Astrocyte of the hippocampus (primary cell): ENCODE results near the gene SEMA3C.

Experiments
- DNase-seq: peaks from one replicate; pipeline ENCODE4 v3.0.0; 2011; ENCODE audit warnings: low read depth, low spot score

Gene SEMA3C

DNA sequence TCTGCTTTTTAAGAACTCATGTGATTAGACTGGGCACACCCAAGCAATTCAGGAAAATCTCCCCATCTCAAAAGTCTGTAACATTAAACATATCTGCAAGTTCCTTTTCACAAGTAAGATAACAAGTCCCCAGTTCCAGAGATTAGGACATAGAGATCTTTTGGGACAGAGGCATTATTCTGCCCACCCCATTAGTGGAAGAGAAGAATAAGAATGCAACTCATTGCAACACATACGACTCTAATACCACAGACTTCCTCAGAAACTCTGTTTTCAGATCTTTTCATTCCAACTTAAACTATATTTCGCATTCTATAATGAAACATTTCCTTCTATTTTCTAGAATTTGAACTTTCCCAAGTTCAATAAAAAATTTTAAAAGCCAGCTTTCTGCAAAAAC lies 137.7 kb downstream of the SEMA3C start:
- DNase-seq = no peak

DNA sequence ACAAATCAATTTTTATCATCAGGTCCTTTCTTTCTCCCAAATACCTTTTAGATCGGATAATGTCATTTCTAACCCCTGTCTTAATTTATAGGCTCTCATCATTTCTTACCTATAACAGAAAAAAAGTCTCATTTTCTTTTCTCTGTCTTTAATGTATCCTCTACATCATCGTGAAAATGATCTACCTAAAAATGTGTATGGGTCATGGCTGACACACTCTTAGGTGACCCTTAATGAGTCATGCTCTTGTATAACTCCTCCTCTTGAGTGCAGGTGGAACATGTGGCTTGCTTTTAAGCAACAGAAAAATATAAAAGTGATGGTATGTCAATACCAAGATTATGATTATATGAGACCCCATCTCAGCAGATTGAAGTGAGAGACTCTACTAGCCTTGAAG lies 139.4 kb downstream of the SEMA3C start:
- no peak for DNase-seq

DNA sequence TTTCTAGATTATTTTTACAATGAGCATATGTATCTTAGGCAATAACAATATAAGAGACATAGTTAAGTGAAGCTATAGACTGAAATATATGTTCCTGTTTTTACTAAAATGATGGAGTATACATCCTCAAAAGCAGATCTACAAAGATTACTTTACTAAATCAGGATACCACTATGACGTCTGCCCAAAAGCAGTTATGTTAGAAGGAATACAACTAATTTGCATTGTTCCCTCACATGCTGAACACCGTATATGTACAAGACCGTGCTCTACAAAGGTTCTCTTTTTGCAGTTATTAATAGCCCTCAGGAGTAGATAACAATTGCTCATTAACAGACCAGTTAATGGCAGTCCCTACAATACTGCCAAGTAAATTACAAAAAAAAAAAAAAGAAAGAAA lies 143.0 kb downstream of the SEMA3C start:
- DNase-seq = no peak

DNA sequence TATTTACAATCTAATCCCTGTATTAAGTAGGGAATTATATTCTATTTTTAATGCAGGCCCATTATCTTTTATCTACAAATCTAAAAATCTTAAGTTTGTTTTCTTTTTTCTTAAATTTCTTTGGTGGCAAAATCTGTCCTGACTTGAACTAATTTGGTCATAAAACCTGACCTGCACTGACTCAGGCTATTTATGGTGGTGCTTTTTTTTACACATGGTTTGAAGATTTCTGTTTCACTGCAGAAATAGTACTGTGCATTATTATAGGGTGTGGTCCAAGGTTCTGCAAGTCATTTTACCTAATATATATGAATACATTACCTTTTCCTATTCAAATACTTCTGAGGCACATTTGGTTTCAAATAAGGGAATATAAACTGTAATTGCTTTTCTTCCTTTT lies 143.4 kb downstream of the SEMA3C start:
- DNase-seq = no peak

DNA sequence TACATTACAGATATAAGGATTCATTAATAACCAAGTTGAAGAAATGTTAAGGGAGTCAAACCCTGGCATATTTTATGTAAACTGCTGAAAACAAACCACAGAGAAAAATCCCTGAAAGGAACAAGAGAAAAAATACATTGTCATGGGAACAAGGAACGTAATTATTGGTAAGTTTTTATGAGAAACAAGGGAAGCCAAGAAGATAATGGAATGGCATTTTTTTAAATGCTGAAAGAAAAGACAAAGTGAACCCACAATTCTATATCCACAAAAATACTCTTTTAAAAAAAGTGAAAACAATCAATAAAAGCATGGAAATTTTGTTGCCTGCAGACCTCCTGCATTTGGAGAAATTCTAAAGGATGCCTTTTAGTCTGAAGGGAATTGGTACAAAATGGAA lies 144.0 kb downstream of the SEMA3C start:
- no peak for DNase-seq

DNA sequence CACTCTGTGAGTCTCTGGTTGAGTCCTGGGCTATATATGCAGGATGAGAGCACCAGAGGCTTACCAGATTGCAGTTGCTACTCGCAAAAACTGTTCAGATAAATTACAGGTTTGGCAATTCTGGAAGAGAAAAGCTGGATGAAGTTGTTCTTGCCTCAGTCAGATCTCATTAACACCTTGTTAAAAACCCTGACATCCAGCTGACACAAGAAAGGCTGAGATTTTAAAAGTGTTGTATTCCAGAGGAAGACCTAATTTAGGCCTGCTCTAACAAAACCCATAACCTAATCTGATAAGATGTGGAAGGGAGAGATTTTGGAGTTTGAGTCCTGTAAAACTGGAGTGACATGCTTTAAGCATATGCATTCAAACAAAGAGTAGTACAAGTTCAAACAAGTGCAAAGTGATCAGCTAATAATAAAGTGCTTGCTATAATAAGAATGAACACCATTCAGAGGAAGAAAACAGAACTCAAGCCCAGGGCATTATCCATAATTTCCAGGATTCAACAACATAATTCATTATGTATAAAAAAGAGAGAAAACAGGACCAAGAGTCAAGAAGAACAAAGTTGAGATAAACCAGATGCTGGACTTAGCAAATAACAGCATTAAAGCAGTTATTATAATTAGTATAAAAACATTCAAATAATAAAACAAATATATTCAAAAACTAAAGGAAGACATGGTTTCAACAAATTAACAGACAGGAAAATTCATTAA lies 144.9 kb downstream of the SEMA3C start:
- DNase-seq = no peak

DNA sequence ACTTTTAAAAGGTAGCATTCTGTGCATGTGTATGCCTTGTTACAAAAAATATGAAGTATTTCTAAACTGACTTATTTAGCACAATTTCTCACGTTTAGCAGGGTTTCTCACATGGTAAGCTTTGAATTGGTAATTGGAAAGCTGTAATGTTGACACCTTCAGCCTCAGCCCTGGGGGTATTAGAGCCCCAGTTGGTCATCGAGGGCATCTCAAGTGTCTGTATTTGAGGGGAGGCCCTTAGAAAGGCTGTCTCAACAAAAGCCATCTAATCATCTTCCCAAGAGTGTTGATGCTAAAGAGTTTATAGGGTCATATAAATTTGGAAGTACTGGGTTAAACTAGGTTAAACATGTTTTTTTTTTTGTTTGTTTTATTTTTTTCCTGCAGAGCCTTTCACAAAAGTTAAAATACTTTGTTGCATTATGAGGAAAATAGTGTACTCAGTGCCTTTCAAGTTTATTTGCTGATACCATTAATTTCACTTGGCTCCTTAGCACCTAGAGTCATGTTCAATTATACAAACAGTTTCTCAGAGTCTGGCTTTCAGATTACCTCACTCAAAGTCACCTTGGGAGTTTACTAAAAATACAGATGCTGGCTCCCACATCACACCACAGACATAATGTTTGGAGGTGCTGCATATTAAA lies 146.4 kb downstream of the SEMA3C start:
- no peak for DNase-seq

DNA sequence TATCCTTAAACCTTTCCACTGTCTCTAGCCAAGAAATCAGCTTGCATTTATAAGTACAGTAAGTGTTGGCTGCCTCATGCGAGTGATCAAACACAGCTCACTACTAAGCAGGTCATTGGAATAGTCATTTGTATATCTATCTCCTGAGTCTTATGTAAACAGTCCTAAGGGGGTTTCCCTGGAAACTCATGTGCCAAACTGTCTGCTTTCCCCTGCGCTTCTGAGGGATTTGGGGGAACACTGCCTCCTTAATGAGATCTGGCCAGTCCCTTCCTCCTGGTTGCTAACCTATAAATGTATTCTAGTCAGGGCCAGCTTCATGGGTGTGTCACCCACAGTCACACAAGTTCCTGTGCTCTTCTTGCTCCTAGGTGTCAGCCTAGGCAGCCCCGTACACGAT lies 147.3 kb downstream of the SEMA3C start:
- peak; percentile 39 for DNase-seq

DNA sequence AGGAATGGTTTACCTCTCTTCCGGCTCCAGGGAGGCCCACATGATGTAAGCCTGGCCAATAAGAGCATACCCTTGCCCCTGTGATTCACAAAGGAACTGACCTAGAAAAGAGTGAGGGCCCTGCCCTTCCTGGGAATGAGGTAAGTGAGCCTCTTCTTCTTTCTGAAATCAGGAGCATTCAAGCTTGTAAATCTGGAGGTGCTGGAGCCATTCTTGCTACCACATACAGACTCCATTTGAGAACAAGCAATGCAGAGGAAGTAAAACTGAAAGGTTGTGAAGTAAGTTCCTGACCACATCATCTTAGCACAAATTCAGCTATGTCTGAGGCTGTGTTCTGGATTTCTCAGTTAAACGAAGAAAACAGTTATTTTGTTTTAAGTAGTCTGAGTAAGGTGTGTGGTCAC lies 148.2 kb downstream of the SEMA3C start:
- DNase-seq = peak; percentile 35

DNA sequence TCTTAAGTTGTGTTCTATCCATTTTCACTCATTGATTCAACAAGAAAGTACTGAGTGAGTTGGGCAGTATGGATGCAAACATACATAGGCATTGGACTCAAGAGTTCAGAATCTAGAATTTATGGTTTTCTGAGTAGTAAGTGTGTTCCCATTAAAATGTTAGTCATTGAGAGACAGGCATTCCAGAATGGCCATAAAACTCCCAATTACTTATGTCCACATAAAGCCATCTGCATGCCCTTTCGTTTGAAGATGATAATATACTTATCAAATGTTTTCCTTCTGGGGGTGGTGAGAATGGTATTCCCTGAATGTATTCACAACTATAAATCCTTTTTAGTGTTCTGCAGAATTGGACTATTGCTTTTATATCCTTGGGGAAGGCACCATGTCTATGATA lies 148.8 kb downstream of the SEMA3C start:
- no peak for DNase-seq

DNA sequence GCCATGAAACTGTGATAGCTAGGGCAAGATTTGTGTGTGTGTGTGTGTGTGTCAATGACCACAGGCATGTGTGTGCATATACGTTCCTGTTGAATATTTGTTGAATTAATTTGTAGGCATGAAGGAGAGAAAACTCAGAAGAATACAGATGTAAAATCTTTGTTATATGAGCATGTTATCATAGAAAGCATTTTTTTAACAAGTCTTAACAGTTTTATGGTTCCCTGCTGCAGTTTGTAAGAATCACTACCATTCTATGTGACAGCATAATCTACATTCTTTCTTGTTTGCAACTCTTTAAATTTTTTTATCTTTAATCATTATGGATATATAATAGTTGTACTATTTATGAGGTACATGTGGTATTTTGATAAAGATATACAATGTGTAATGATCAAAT lies 150.1 kb downstream of the SEMA3C start:
- no peak for DNase-seq

DNA sequence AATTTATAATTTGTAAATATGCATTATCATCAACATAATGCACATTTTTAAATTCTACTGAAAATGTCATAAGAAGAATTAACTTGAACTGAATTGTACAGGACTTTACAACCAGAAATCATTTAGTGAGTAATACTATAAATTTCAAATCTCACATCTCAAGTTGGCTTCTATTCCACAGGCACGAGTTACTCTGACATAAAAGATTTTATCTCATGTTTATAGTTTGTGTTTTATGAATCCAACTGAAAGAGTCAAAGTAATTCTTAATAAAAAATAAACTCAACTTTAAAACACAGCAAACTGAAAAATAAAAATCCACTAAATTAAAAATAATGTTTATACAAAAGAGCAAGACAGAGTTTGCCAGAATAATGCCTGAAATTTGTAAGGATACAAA lies 151.2 kb downstream of the SEMA3C start:
- no peak for DNase-seq

DNA sequence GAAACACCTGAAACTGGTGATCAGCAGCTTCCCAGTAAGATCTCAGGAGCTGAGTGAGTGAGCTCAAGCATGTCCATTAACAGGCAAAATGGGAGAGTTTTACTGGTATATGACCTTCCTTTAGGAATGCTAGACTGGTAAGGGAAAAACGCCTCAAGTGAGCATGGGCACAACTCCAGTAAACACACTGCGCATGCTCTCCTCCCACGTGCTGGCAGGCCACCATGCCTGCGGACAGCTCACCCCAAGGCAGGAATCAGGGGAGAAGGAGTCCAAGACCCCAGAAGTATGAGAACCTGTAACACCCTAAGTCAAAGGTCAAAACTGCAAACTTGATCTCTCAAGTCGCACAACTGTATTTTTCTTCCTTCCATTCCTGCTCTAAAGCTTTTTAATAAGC lies 152.1 kb downstream of the SEMA3C start:
- DNase-seq = peak; percentile 18

DNA sequence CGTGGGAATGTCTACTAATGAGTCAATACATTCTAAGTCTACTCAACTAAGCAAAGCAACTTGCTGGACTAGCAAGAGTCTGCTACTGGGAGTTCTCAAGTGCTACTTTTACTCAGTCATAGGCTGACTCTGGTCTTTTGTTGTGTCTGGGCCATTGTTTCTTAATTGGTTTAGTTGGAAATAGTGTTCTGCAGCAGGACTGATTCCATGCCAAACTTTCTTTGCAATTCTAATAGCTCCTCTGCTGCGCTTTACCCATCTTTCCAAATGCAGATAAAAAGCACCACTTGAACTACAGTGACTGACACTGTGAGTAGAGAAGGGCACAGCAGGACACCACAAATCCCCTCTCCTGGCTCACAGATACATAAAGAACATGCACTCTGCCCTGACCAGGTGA lies 154.7 kb downstream of the SEMA3C start:
- DNase-seq = peak; percentile 60

DNA sequence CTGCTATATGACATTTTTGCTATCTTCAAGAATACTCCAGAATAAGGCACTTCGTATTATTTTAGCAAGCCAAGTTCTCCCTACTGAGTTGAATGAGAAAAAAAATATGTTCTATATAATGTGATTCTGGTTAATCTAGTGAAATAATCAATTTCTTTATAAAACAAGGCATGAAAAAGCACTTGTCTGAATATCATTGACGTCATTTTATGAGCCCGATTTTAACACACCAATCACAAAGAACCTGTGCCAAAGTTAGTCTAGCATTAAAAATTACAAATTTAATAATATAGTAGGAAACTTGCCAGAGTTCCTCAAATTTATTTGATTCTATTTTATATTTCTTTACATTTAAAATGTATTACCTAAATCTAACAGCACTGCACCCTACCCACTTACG lies 155.1 kb downstream of the SEMA3C start:
- no peak for DNase-seq

DNA sequence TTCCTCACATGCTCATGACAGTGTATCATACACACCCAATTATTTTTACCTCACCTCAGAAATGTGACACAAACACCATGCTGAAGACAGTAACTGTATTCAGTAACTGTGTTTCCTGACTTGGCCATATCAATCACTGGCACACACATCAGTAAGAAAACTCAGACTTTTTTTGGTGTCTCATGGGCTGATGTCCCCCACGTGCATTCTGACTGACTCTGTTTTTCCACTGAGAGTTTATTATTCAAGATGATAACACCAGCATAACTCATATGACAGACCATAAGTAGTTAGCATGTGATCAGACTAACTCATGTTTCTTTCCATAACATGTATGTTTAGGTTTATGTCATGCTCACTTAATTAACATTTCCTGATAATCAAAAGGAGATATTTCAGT lies 155.6 kb downstream of the SEMA3C start:
- no peak for DNase-seq

DNA sequence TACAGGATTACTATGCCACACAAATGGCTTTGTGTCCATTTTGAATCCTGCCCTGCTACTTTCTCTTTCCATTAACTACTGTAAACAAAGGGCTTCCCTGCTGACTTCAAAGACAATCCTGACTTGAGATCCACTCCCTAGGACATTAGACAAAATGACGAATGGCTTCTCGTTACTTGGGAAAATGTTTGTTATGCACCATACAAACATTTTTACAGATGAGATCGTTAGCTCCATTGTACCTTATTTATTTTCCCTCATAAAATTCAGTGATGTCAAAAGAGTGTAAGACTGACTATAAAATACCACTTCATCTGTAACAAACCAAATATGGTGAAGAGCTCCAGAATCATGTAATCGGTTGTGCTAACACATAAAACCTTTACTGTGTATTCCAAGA lies 158.6 kb downstream of the SEMA3C start:
- no peak for DNase-seq

DNA sequence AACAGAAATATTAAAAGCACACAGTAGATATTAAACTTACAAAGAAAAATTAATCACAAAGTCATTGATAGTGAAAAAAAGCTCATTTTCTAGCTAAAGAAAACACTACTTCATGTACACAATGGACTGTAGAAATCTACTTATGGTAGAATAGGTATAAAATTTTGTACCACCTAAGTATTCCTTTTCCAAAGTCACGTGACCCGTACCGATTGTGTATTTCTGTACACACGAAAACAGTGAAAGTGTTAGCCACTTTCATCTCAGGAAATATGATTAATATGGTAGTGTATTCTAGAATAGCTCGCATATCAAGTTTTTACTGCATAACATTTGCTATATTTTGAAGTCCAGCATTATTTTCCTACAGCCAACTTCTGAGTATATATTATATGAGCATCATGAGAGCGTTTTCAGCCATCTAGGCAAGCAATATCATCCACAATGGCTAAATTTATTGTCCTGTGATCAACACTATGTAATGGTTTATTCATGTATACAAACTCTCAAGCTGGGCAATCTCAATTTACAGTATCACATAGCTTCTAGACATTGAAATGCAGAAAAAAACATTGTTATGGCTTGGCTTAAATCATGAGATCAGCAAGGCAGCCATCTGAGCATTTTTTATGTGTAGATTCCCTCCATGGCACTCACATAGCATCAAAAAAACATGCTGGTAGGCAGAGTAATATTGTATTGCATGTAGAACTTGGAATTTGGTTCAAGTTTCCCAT lies 165.7 kb downstream of the SEMA3C start:
- DNase-seq = no peak

DNA sequence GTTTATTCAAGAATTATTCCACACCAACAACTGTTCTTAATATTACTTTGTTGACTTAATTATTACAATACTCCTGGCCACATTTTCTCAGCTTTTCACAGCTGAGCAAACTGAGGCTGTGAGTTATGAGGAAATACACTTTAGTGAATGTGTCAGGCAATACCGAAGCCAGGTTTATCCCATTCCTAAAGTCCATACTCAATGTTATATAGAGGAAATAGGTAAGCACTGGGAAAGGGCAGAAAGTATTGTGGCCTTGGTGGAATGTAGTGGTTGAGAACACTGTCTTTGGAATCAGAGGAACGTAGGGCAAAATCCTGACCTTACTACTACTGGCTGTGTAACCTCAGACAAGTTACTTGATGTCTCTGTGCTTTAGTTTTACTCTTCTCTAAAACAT lies 169.6 kb downstream of the SEMA3C start:
- DNase-seq = peak; percentile 70

DNA sequence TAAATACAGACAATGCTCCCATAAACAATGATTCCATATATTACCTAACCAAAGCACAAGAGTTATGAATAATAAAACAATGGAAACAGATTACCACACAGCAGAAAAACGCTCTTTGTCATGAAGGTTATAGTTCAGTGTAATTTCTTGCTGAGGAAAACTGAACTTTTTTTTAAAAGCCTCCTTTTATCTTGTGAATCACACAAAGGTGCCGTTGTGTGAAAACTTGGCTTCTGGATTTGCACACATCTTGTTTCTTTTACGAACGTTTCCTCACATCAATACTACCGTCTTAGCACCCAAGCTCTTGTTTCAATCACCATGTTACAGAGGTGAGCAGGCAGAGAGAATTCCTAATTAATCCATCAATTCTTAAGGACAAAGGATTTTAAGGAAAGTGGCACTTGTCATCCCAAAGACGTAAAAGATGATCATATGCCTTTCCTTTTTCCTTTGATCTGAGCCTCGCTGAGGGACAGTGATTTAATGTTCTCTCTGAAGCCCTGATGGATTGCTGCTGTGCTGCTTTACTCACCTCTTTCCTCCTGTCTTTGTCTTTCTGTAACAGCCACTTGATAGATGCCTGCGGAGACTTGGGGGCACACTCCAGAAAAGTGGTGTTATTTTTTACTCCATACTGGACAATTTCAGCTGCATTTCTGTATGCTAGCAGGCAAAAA lies 170.3 kb downstream of the SEMA3C start:
- peak; percentile 31 for DNase-seq

DNA sequence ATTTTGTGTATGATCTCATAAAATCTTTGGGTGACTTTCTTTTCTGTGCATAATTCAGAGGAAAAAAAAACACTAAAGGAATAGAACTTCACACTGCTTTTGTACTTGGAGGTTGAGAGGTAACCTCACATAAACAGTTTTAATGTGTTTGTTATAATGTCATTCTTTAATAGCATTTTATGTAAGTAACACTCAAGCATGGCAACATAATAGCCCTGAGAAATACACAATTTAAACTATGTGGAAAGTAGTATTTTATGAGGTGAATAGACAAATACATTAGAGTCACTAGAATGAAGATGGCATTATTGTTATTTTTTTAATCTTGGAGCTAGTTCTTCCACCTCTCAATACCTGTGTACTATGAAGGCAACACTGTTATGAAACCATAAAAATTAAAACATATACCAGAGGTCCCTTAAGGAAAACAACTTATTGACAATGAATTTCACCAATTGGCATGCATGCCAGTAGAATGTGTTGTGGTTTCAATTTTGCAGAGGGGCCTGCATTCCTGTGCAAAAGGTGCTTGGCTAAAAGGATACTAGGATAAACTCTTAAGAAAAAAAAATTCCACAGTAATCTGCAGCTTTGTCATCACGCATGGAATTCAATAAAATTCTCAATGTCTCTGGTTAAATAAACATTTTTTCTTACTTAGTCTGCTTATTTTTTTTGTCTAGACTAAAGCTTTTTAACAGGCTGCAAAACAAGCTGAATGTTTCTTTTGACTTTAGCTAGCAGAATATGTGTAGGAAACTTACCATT lies 177.9 kb downstream of the SEMA3C start:
- peak; percentile 68 for DNase-seq
